GM12872 (cell line): ENCODE data around the gene YDJC.

Experiments
- CTCF ChIP-seq: IDR thresholded peaks from 3 replicates; pipeline ENCODE4 v1.5.1; 2011; ENCODE audit warnings: low read depth, mild to moderate bottlenecking, low read length, moderate library complexity; ENCODE audit not compliant: insufficient read depth

YDJC gene

GRCh38 chr22:21629255-21630149 is at the start of gene YDJC:
Gene YDJC (minus strand): TSS chr22:21630022. CDS start chr22:21630014, 8 bp downstream.
- TF ChIP-seq CTCF = peak; percentile 82

- no peak for TF ChIP-seq CTCF
Measured at GRCh38 chr22:21679383-21679782, 49.6 kb upstream of the YDJC start.

- TF ChIP-seq CTCF = no peak
Measured at GRCh38 chr22:21677606-21678443, 48.0 kb upstream of the YDJC start.

- no peak for TF ChIP-seq CTCF
Measured at GRCh38 chr22:21674638-21675245, 44.9 kb upstream of the YDJC start.

- TF ChIP-seq CTCF = no peak
Measured at GRCh38 chr22:21673534-21674321, 43.9 kb upstream of the YDJC start.

- TF ChIP-seq CTCF = no peak
Measured at GRCh38 chr22:21672107-21672629, 42.3 kb upstream of the YDJC start.
